ENCODE data around the gene CFAP141.

CFAP141 gene

DNA sequence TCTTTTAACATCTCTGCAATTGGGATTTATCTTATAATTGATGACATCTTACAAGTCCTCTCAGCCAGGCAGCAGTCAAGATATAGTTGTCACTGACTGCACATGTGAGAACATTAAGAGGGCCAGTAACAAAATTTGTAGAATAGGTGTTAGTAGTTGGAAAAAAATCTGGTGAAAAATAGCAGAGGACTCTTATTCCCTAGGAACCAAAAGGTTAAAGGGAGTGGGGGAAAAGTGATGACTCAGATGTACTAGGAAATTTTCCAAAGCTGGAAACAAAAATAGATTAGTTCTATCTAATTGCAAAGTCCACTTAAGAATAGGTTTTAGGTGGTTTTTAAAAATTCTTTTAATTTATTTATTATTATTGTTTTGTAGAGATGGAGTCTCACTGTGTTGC, 54.8 kb downstream of the CFAP141 start:
- DNase-seq (ENCODE audit: low read depth) = peak; percentile 5
- H3K4me3 ChIP-seq (ENCODE audit: low read depth, low read length) = no peak overlapping the region
- TF ChIP-seq, protein P1, sequence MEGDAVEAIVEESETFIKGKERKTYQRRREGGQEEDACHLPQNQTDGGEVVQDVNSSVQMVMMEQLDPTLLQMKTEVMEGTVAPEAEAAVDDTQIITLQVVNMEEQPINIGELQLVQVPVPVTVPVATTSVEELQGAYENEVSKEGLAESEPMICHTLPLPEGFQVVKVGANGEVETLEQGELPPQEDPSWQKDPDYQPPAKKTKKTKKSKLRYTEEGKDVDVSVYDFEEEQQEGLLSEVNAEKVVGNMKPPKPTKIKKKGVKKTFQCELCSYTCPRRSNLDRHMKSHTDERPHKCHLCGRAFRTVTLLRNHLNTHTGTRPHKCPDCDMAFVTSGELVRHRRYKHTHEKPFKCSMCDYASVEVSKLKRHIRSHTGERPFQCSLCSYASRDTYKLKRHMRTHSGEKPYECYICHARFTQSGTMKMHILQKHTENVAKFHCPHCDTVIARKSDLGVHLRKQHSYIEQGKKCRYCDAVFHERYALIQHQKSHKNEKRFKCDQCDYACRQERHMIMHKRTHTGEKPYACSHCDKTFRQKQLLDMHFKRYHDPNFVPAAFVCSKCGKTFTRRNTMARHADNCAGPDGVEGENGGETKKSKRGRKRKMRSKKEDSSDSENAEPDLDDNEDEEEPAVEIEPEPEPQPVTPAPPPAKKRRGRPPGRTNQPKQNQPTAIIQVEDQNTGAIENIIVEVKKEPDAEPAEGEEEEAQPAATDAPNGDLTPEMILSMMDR (IDR thresholded peaks at IDR 0.05; ENCODE audit: low read depth, low read length, missing control alignments) = no peak
- in situ Hi-C loops (cut with HindIII; ENCODE audit: low sequenced_read_pairs) = no loop called here
